Hepatocyte (in vitro differentiated cells): Measurements from ENCODE around the gene CCL17. TPM values are rescaled to one million over a fixed set of nuclear protein-coding genes. Genes with fewer than 3 reads are reported as not detected.

Source experiments
- DNase-seq: peaks from one replicate; pipeline ENCODE4 v3.0.0-alpha.2; 2016; ENCODE audit warnings: low spot score
- H2AFZ ChIP-seq: fragments of 200-600 bp; sonication (generic); 2 replicates; pipeline ENCODE4 v1.6.0; 2016; ENCODE audit warnings: antibody characterized with exemption, mild to moderate bottlenecking
- H3K27ac ChIP-seq: fragments of 200-600 bp; sonication (generic); 2 replicates; pipeline ENCODE4 v1.5.1; 2016; ENCODE audit warnings: mild to moderate bottlenecking
- H3K27me3 ChIP-seq: fragments of 200-600 bp; sonication (generic); 2 replicates; pipeline ENCODE4 v1.6.1; 2016
- H3K36me3 ChIP-seq: fragments of 200-600 bp; sonication (generic); replicated peaks from 2 replicates; pipeline ENCODE4 v1.5.1; 2016; ENCODE audit warnings: low read depth; ENCODE audit not compliant: insufficient read depth
- H3K4me1 ChIP-seq: fragments of 200-600 bp; sonication (generic); 2 replicates; pipeline ENCODE4 v1.5.1; 2016; ENCODE audit warnings: mild to moderate bottlenecking, moderate library complexity; ENCODE audit not compliant: insufficient read depth
- H3K4me2 ChIP-seq: fragments of 200-600 bp; sonication (generic); 2 replicates; pipeline ENCODE4 v1.6.0; 2016
- H3K4me3 ChIP-seq: fragments of 200-600 bp; sonication (generic); 2 replicates; pipeline ENCODE4 v1.5.1; 2016; ENCODE audit warnings: mild to moderate bottlenecking
- H3K79me2 ChIP-seq: fragments of 200-600 bp; sonication (generic); 2 replicates; pipeline ENCODE4 v1.6.0; 2017; ENCODE audit warnings: mild to moderate bottlenecking
- H3K9me2 ChIP-seq: fragments of 200-600 bp; sonication (generic); replicated peaks from 2 replicates; pipeline ENCODE4 v1.6.0; 2017; ENCODE audit warnings: mild to moderate bottlenecking; ENCODE audit not compliant: insufficient read depth
- H3K9me3 ChIP-seq: fragments of 200-600 bp; sonication (generic); 2 replicates; pipeline ENCODE4 v1.5.1; 2016; ENCODE audit warnings: low read depth, mild to moderate bottlenecking
- H4K20me1 ChIP-seq: fragments of 200-600 bp; sonication (generic); 2 replicates; pipeline ENCODE4 v1.6.0; 2016; ENCODE audit warnings: mild to moderate bottlenecking; ENCODE audit not compliant: insufficient read depth, poor library complexity, severe bottlenecking
- EZH2 ChIP-seq: fragments of 200-600 bp; sonication (generic); IDR thresholded peaks from 2 replicates; pipeline ENCODE4 v1.6.1; 2016; ENCODE audit warnings: antibody characterized with exemption, mild to moderate bottlenecking, borderline replicate concordance
- EZH2phosphoT487 ChIP-seq: fragments of 200-600 bp; sonication (generic); IDR thresholded peaks from one replicate; pipeline ENCODE4 v1.6.1; 2018; ENCODE audit warnings: antibody characterized with exemption, mild to moderate bottlenecking, low read depth, moderate library complexity; ENCODE audit not compliant: unreplicated experiment, severe bottlenecking
- WGBS: methylation state at CpG from one replicate; pipeline ENCODE4 v1.1.6; 2016; ENCODE audit warnings: low lambda C conversion rate; ENCODE audit errors: missing lambda C conversion rate; 5-methylcytosine and 5-hydroxymethylcytosine counted together
- polyA plus RNA-seq: library from polyadenylated mRNA; unstranded; fragments of >200 nt; fragmentation: Nextera tagmentation; extraction: Ambion mirVana; gene quantifications from 2 replicates; pipeline ENCODE4 v1.2.1, GENCODE V29; 2016
- total RNA-seq: library from RNA; depleted of rRNA; stranded (reverse); fragments of >200 nt; gene quantifications from 2 replicates; pipeline ENCODE4 v1.2.3, GENCODE V29; 2014
- TF ChIP-seq, protein P1 (sequence below): fragments of 200-600 bp; sonication (generic); IDR thresholded peaks from 2 replicates; pipeline ENCODE4 v1.5.1; 2016; ENCODE audit warnings: antibody characterized with exemption, mild to moderate bottlenecking; ENCODE audit not compliant: poor library complexity

CCL17 gene
- total and polyA plus RNA-seq, 2 experiments from 2014 or later, result not detected

DNA sequence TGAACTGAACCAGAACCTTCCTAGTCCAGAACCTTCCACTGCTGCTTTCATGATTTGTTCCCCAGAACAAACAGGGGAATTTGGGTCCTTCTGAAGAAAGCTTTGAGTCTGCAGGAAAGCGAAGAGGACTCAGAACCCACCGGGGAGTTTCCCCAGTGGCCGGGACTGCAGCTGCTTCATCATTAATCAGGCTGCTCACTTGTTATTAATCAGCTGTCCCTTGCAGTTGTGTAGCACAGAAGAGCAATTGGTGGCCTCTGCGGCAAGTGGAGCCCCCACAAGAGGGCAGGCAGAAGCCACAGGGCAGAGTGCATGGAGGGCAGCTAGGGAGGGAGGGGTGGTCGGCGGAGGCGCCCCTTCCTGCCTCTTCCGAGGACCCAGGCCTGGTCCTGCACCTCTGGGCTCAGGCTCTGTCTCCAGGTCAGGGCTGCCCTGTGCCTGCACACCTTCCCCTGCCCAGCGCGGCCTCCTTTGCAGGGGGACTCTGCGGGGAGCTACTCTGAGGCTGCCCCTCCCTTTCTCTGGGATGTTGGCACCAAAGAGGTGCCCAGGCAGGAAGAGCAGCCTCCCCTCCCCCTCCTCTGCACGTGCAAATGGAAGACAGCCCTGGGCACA is 6.9 kb downstream of the CCL17 start:
- H3K36me3 ChIP-seq, result no peaks in the 10 kb centered on the region
- H3K27ac ChIP-seq, result no peak overlapping the region
- H3K9me3 ChIP-seq, result no peaks in the 10 kb centered on the region
- H3K4me3 ChIP-seq, result no peak overlapping the region
- no peak overlapping the region for H2AFZ ChIP-seq
- 87% methylated on average over 12 of the region's 12 CpGs for WGBS
- no peak overlapping the region for H3K4me2 ChIP-seq
- H3K79me2 ChIP-seq, result no peaks in the 10 kb centered on the region
- TF ChIP-seq, protein P1, sequence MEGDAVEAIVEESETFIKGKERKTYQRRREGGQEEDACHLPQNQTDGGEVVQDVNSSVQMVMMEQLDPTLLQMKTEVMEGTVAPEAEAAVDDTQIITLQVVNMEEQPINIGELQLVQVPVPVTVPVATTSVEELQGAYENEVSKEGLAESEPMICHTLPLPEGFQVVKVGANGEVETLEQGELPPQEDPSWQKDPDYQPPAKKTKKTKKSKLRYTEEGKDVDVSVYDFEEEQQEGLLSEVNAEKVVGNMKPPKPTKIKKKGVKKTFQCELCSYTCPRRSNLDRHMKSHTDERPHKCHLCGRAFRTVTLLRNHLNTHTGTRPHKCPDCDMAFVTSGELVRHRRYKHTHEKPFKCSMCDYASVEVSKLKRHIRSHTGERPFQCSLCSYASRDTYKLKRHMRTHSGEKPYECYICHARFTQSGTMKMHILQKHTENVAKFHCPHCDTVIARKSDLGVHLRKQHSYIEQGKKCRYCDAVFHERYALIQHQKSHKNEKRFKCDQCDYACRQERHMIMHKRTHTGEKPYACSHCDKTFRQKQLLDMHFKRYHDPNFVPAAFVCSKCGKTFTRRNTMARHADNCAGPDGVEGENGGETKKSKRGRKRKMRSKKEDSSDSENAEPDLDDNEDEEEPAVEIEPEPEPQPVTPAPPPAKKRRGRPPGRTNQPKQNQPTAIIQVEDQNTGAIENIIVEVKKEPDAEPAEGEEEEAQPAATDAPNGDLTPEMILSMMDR, result no peak
- TF ChIP-seq EZH2phosphoT487 (no peak), EZH2 (no peak)
- no peak for DNase-seq
- no peaks in the 10 kb centered on the region for H4K20me1 ChIP-seq
- no peaks in the 10 kb centered on the region for H3K27me3 ChIP-seq
- peaks cover 3% of the 10 kb centered on the region for H3K4me1 ChIP-seq
- H3K9me2 ChIP-seq, result no peaks in the 10 kb centered on the region

DNA sequence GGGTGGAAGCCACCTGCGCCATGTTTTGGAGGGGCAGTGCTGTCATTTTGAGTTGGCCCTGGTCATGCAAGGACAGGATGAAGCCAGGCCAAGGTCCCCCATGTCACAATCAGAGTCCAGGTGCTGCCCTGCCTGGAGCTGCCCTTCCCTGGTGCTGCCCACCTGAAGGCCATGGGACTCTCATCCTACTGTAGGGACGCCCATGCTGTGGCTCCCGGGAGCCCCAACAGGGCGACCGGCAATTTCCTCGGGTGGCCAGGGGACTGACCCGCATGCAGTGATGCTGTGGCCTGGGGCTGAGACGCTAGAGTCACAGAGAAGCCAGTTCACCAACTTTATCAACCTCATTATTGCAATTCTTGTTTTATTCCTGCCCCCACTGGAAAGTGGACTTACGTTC is 8.0 kb downstream of the CCL17 start:
- Histone ChIP-seq H4K20me1 (no peaks in the 10 kb centered on the region), H3K4me3 (no peak overlapping the region), H3K27ac (no peak overlapping the region), H3K4me2 (no peak overlapping the region), H3K27me3 (no peaks in the 10 kb centered on the region), H3K4me1 (peaks cover 11% of the 10 kb centered on the region), H3K9me2 (no peaks in the 10 kb centered on the region), H3K9me3 (no peaks in the 10 kb centered on the region), H3K79me2 (no peaks in the 10 kb centered on the region), H2AFZ (no peak overlapping the region), H3K36me3 (no peaks in the 10 kb centered on the region)
- TF ChIP-seq EZH2phosphoT487 (no peak), EZH2 (no peak)
- TF ChIP-seq, protein P1, result no peak
- DNase-seq, result no peak
- WGBS, result 94% methylated on average over 9 of the region's 9 CpGs

DNA sequence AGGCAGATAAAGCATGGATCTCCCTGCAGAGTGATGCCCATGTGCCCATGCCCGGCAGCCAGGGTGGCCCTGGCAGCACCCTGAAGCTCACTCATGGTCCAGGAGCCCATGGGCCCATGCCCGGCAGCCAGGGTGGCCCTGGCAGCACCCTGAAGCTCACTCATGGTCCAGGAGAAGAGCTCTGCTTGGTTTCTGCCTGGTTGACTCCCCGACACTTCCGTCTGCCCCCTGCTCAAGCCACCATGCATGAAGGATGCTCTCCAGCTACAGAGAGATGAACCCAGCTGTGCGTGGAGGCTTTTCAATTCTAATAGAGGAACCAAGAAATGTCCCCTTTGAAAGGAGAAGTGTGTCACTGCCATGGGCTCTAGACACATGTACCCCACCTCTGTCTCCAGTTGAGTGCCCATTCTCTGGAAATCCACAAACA is 8.7 kb downstream of the CCL17 start:
- DNase-seq, result no peak
- WGBS, result 96% methylated on average over 5 of the region's 5 CpGs

More for the DNA sequence above, 8.7 kb downstream of the CCL17 start:
- Histone ChIP-seq H3K27me3 (no peaks in the 10 kb centered on the region), H3K9me3 (no peaks in the 10 kb centered on the region), H3K4me1 (peaks cover 11% of the 10 kb centered on the region), H3K4me2 (no peak overlapping the region), H2AFZ (no peak overlapping the region), H3K79me2 (no peaks in the 10 kb centered on the region), H3K27ac (no peak overlapping the region), H3K36me3 (no peaks in the 10 kb centered on the region), H3K4me3 (no peak overlapping the region), H4K20me1 (no peaks in the 10 kb centered on the region), H3K9me2 (no peaks in the 10 kb centered on the region)
- TF ChIP-seq, protein P1, result no peak
- TF ChIP-seq EZH2phosphoT487, result no peak
- no peak for TF ChIP-seq EZH2
